ENCODE measurements around the gene PCNX4. TPM values are rescaled to one million over a fixed set of nuclear protein-coding genes. Genes with fewer than 3 reads are reported as not detected.

The PCNX4 gene
- polyA plus RNA-seq, 3 donors: 13.1 to 18.4 (median 16.7) TPM

DNA sequence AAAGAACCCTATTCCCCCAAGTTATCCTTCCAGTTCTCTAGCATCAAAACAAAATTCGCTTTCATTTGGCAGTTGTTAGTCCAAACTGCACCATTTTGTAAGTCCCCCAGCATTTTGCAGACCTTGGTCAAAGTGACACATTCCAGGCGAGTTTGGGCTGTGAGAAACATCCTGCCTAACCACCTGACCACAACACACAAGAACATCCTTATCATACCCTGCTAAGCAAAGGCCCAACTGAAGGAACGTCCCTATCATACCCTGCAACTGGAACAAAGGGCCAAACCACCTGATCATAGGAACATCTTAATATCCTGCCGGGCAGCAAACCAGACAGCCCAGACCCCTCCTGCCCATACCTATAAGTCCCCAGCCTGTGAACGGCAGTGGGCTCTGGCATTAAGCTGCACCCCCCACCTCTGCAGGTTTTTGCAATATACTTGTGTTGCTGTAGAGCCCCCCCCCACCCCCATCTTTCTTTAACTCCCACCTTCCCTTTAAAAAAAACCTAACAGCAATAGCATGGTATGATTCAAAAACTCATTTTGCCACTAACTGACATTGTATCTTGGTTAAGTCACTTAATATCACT lies 2.7 kb downstream of the PCNX4 start:
- no peaks in the 10 kb centered on the region for H4K20me1 ChIP-seq (ENCODE audit: insufficient read depth, low read length)
- Mint-ChIP-seq H3K36me3 (peaks cover 20% of the 10 kb centered on the region in 2 donors), H3K27me3 (ENCODE audit: low read depth in 3 of 3) (no peaks in the 10 kb centered on the region), H3K27ac (peak overlapping the region in 6 of 7 donors; percentile 15 to 95 (median 52)), H3K4me1 (peaks cover 35% of the 10 kb centered on the region), H3K9me3 (peaks cover 0 to 3% (median 0%) of the 10 kb centered on the region in 7 donors), H3K4me3 (no peak overlapping the region)
- H3K79me2 ChIP-seq (ENCODE audit: insufficient read depth, low read length): peaks cover 69% of the 10 kb centered on the region
- TF ChIP-seq, protein P1, sequence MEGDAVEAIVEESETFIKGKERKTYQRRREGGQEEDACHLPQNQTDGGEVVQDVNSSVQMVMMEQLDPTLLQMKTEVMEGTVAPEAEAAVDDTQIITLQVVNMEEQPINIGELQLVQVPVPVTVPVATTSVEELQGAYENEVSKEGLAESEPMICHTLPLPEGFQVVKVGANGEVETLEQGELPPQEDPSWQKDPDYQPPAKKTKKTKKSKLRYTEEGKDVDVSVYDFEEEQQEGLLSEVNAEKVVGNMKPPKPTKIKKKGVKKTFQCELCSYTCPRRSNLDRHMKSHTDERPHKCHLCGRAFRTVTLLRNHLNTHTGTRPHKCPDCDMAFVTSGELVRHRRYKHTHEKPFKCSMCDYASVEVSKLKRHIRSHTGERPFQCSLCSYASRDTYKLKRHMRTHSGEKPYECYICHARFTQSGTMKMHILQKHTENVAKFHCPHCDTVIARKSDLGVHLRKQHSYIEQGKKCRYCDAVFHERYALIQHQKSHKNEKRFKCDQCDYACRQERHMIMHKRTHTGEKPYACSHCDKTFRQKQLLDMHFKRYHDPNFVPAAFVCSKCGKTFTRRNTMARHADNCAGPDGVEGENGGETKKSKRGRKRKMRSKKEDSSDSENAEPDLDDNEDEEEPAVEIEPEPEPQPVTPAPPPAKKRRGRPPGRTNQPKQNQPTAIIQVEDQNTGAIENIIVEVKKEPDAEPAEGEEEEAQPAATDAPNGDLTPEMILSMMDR (IDR thresholded peaks at IDR 0.05): no peak
- 60% methylated on average over 4 of the region's 5 CpGs for WGBS (ENCODE audit: insufficient coverage)
- H3K9me3 ChIP-seq (replicated peaks in 1 of 2; ENCODE audit: control insufficient read depth in 1 of 2, insufficient read depth in 1 of 2, low read length in 2 of 2): no peaks in the 10 kb centered on the region
- peaks cover 7 to 15% of the 10 kb centered on the region in 2 donors for H3K36me3 ChIP-seq (replicated peaks in 1 of 2; ENCODE audit: control insufficient read depth in 1 of 2, insufficient read depth in 2 of 2, low read length in 2 of 2)
- intact Hi-C loops (cut with micrococcal nuclease): loop anchor here (5.0 to 10.0 kb wide), 3 partner anchors 68 to 1008 kb away; partner anchors contain the start of gene PPM1A (in 2 of the 2)
- peak overlapping the region; percentile 85 for H3K4me2 ChIP-seq (replicated peaks; ENCODE audit: extremely low read depth, low read length, poor library complexity, severe bottlenecking)
- H3K4me3 ChIP-seq (replicated peaks in 1 of 3; ENCODE audit: low read depth in 2 of 3, low read length in 3 of 3): peak overlapping the region in 1 of 3 experiments; percentile 87
- DNase-seq: peak in 1 of 3 donors; percentile 6
- no peak overlapping the region for H3K9ac ChIP-seq (ENCODE audit: insufficient read depth, low read length, poor library complexity, severe bottlenecking)
- peaks cover 20 to 35% of the 10 kb centered on the region in 2 donors for H3K4me1 ChIP-seq (ENCODE audit: control insufficient read depth in 1 of 2, insufficient read depth in 2 of 2, low read length in 2 of 2)
- no peak overlapping the region for H2AFZ ChIP-seq (ENCODE audit: insufficient read depth, low read depth, low read length, poor library complexity, severe bottlenecking)
- peak overlapping the region in 1 of 2 donors; percentile 97 for H3K27ac ChIP-seq (ENCODE audit: low read depth in 1 of 2, low read length in 2 of 2)
- H3K27me3 ChIP-seq (ENCODE audit: control insufficient read depth in 2 of 2, insufficient read depth in 2 of 2, low read length in 2 of 2): no peaks in the 10 kb centered on the region

DNA sequence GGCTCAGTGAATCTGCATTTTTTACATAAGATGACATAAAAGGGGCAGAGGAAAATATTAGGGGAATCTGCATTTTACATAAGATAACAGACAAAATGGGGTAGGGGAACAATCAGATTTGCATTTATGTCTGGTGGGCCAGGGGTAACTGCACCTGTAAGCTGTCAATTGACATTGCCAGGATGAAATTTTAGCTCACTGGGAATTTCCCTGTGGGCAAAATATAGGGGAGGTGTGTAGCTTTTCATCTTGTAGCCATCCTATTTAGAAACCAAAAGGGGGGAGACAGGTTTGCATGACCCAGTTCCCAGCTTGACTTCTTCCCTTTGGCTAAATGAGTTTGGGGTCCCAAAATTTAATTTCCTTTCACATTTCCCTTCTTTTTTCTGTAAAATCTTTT lies 3.5 kb downstream of the PCNX4 start:
- H3K27me3 ChIP-seq (ENCODE audit: control insufficient read depth in 2 of 2, insufficient read depth in 2 of 2, low read length in 2 of 2): no peaks in the 10 kb centered on the region
- peaks cover 20 to 24% of the 10 kb centered on the region in 2 donors for H3K36me3 Mint-ChIP-seq
- TF ChIP-seq, protein P1 (IDR thresholded peaks at IDR 0.05): no peak
- H3K4me1 ChIP-seq (ENCODE audit: control insufficient read depth in 1 of 2, insufficient read depth in 2 of 2, low read length in 2 of 2): peaks cover 20 to 35% of the 10 kb centered on the region in 2 donors
- H3K9me3 Mint-ChIP-seq: peaks cover 0 to 3% (median 0%) of the 10 kb centered on the region in 7 donors
- no peaks in the 10 kb centered on the region for H3K27me3 Mint-ChIP-seq (ENCODE audit: low read depth in 3 of 3)
- no peaks in the 10 kb centered on the region for H4K20me1 ChIP-seq (ENCODE audit: insufficient read depth, low read length)
- H2AFZ ChIP-seq (ENCODE audit: insufficient read depth, low read depth, low read length, poor library complexity, severe bottlenecking): no peak overlapping the region
- intact Hi-C loops (cut with micrococcal nuclease): loop anchor here (10.0 kb wide), 1 partner anchor 150 kb away; the partner anchor contains the start of gene PPM1A (in 2 of the 2)
- H3K27ac ChIP-seq (ENCODE audit: low read depth in 1 of 2, low read length in 2 of 2): no peak overlapping the region
- no peak overlapping the region for H3K27ac Mint-ChIP-seq
- H3K4me1 Mint-ChIP-seq: peaks cover 36% of the 10 kb centered on the region
- H3K36me3 ChIP-seq (replicated peaks in 1 of 2; ENCODE audit: control insufficient read depth in 1 of 2, insufficient read depth in 2 of 2, low read length in 2 of 2): peaks cover 7 to 15% of the 10 kb centered on the region in 2 donors
- H3K4me3 Mint-ChIP-seq: no peak overlapping the region
- H3K4me2 ChIP-seq (replicated peaks; ENCODE audit: extremely low read depth, low read length, poor library complexity, severe bottlenecking): no peak overlapping the region
- no peak overlapping the region for H3K9ac ChIP-seq (ENCODE audit: insufficient read depth, low read length, poor library complexity, severe bottlenecking)
- peaks cover 77% of the 10 kb centered on the region for H3K79me2 ChIP-seq (ENCODE audit: insufficient read depth, low read length)
- no peaks in the 10 kb centered on the region for H3K9me3 ChIP-seq (replicated peaks in 1 of 2; ENCODE audit: control insufficient read depth in 1 of 2, insufficient read depth in 1 of 2, low read length in 2 of 2)
- no peak overlapping the region for H3K4me3 ChIP-seq (replicated peaks in 1 of 3; ENCODE audit: low read depth in 2 of 3, low read length in 3 of 3)
- DNase-seq: no peak
